NCI-H2107 (cell line): ENCODE measurements around the gene FABP1.

Source experiments
- DNase-seq: peaks from one replicate; lab custom pipeline; 2025; lab: John Stamatoyannopoulos, UW

The FABP1 gene

DNA sequence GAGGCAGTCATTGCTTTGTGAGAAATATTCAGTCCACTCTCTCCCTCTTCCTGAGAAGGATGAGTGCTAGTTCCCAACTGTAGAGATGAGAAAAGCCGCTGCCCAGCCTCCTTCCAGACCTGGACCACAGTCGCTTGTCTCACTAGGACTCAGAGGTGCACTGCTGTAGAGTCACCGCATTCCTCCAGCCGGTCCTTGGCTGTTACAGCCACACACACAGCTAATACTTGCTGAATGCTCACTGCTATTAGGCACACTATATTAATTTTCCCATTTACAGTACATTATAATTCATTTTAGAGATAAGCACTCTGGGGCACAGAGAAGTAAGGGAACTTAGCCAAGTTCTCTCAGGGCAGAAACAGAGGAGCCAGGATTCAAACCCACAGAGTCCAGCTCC, 10.0 kb upstream of the FABP1 start:
- no peak for DNase-seq

DNA sequence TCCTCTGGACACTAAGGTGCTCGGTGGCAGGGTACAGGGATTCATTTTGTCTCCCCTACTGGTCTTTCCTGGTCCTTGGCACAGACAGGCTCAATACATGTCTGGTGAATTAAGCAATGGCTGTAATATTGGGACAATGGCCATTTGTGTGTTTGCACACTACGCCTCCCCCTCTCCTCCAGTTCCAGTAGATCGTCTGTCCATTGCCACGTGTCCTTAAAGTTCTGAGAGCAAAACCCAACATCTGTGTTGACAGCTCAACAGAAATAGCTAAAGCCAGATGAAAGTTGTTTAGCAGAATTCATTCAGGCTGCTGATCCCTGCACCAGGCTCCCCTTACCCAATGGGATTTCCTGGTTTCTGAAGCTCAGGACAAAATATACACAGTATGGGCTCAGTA, 9.0 kb upstream of the FABP1 start:
- DNase-seq, result no peak

GRCh38 chr2:88133875-88134274, 6.0 kb upstream of the FABP1 start:
- no peak for DNase-seq

DNA sequence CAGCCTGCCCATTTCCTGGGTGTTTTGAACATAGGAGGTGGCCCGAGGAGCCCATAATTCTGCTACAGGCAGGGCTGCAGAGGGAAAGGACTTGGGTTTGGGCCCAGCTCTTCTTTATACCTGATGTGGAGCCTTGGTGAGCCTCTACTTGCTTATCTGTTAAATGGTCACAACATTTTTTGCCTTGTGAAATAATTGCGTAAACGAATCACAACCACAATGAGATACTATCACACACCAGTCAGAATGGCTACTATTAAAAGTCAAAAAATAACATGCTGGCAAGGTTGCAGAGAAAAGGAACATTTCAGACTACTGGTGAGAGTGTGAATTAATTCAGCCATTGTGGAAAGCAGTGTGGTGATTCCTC, 4.1 kb upstream of the FABP1 start:
- DNase-seq, result no peak

- no peak for DNase-seq
Measured at GRCh38 chr2:88131201-88131998, 3.5 kb upstream of the FABP1 start.

DNA sequence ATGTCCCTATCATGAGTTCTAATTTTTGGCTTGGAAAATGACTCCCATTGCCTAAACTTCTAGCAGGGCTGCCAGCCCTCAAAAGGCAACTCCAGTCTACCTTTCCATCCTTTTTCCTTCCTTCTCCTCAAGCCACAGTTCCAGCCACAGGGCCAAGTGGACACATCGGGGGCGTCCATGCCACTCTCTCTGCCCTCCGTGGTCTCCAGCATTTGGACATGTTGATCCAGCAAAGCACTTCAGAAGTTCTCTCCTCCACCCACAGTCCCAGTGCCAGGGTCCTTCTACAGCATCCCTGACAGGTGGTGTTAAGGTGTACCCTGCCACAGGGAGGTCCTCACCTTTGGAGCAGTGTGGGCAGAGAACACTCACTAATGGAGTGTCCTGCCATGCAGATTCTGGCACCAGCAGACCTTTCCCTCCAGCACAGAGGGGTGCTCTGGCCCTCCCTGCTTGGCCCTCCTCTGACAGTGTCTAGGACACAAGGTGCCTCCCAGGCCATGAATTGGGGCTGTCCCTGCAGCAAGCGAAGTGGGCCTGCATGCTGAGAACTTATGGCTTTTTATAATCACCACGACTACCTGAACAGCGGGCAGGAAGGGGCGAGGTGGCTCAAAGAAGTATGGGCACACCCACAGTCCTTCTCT, 1.6 kb upstream of the FABP1 start:
- DNase-seq, result no peak

- DNase-seq, result no peak
Measured at GRCh38 chr2:88128654-88129312, 921 bp upstream of the FABP1 start.

GRCh38 chr2:88127638-88127887, 299 bp downstream of the FABP1 start:
- no peak for DNase-seq

DNA sequence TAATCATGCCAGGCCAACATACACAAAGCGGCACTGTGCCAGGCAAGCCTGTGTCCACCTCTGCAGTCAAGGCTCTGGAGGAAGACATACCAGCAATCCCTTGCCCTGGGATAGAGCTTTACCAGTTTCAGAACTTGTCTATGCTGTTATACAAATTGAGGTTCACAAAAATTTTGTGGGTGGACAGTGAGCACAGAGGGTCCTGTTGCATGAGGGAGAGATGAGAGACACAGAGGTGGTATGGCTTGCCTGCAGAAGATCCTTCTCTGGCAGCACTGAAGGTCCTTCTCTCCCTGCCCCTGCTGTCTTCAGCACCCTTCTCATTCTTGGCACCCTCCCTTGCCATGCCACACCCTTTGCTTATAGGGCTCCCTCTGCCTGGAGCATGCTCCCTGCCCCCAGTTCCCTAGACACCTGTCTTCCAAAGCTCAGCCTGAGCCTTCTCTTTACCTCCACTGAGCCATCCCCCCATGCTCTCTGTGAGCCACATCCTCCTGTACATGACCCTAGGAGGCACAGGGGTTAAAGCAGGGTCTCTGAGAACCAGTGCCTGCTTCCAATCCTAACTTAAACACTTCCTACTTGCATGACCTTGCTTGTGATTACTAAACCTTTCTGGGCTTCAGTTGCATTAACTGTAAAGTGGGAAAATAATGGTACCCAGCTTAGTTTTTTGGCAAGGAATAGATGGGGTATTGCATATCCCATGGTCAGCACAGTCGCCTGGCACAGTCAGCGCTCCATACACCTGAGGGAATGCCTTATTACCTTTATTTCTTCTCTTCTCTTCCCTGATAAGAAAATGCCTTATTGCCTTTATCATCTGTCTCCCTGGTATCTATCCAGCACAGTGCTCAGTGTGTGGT, 857 bp downstream of the FABP1 start:
- DNase-seq, result no peak

DNA sequence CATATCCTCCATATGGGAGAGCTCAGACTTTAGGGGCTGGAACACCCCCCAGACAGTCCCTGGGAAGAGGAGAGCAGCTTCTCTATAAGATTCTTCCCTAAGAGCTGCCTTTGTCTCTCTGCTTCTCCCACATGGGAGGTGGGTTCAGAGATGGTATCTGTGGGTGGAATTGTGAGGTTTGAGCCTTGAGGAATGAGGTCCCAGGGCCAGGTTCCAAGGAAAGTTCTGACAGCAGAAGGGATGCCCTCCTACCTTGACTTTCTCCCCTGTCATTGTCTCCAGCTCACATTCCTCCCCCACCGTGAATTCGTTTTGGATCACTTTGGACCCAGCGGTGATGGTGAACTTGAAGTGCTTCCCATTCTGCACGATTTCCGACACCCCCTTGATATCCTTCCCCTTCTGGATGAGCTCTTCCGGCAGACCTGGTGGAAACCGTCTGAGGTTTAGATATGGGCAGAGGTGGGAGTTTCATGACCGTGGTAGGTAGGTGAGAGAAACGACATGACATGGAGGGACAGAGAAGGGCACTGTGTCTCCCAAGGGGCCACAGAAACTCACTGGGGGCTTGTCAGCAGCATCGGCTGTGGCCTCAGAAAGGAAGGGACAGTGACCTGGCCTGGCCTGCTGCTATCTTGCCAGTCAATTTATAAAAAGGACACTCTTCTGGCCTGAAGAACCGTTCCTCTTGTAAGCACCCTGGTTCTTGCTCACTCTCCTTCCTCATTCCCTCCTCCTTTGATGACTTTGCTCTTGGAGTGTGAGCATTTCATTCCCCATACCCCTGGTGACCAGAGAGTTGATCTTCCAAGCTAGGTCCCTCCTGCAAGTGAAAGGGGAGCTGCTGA, 1.7 kb downstream of the FABP1 start:
- no peak for DNase-seq

DNA sequence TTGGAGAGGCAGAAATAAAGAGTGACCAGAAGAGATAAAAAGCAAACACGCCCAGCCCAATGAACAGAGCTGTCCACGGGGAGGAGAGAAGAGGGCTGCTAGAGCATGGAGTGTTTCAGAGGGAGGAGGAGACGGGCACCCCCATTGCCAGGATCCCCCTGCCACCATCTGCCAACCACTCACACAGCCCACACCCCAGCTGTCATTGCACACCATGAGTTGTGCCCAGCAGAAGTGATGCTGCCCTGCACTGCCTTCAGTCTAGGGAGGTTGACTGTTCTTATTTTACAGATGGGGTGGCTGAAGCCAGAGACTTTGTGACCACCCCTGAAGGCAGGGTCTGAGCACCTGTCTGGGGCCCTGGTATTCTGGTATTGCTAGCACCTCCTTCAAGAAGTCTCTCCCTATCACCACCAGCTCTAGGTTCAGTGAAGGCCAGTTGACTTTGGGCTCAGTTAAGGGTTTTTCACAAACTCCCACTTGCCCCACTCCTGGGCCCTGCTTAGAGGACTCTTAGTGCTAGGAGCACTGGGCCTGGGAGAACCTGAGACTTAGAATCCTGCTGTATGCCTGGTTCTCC, 2.4 kb downstream of the FABP1 start:
- no peak for DNase-seq

DNA sequence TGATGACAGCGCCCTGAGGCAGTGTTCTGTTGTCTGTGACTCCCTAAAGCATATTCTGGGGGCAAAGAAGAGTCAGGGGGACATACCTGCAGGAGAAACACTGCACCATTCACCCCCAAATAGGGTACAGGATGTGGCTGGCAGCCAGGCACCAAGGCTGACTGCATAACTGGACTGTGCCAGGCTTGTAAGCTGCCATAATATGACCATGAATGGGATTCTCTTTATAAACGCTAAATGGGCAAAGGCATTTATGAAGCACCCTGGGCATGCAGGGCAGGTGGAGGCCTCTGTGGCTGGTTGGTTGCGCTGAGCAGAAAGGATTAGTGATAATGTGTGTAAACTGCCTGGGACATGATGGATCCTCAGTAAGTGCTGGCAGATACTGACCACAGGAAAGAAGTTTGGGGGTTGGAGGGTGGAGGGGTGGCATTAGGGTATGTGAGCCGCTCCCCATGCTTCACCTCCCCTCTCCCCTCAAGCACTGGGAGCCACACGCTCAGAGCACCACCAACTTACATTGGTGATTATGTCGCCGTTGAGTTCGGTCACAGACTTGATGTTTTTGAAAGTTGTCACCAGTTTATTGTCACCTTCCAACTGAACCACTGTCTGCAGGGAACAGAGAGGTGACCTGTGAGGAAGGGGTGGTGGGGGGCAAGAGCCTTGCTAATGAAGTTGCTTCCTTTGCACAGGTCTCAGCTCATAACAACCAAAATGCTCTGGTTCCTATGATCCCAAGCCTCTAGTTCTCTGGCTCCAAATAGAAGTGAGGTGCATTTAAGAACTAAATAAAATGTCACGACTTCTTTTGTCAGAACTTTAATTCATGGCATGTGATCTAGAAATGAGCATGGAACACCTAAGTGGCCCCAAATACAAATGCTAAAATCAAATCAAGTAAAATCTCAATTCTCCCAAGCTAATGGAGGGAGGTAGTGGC, 3.6 kb downstream of the FABP1 start:
- DNase-seq, result no peak

DNA sequence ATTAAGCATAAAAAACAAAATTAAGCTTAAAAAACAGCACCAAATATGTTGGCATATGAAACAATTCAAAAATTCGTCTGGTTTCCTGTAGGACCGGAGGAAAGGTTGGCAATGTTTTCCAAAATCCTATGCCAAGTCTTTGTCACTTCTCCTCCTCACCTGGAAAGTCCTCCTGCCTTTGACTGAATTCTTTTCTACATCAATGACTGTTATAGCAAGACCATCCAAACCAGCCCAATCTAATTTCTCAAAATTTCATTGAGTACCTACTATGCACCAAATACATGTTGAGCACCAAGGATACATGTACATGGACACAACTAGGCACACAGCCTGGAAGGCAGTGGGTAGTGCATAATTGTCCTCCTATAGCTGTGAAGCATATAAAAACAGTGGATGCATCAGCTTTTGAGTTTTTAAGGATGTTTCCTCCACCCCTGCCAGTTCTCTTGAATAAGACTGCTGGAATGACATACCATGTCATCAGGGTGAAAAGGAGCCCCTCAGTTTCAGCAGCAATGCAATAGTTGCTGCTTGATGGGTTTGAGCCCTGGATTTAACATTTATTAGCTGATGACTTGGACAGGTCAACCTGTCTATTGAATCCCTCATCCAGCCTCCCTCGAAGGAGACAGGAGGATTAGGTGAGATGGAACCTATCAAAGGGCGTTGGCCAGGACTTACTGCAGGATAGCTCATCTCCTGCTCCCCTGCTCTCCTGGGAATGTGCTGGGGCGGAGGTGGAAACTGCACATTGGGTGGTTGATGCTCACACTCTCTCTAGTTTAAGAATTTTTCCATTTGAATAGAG, 4.5 kb downstream of the FABP1 start:
- DNase-seq, result no peak

DNA sequence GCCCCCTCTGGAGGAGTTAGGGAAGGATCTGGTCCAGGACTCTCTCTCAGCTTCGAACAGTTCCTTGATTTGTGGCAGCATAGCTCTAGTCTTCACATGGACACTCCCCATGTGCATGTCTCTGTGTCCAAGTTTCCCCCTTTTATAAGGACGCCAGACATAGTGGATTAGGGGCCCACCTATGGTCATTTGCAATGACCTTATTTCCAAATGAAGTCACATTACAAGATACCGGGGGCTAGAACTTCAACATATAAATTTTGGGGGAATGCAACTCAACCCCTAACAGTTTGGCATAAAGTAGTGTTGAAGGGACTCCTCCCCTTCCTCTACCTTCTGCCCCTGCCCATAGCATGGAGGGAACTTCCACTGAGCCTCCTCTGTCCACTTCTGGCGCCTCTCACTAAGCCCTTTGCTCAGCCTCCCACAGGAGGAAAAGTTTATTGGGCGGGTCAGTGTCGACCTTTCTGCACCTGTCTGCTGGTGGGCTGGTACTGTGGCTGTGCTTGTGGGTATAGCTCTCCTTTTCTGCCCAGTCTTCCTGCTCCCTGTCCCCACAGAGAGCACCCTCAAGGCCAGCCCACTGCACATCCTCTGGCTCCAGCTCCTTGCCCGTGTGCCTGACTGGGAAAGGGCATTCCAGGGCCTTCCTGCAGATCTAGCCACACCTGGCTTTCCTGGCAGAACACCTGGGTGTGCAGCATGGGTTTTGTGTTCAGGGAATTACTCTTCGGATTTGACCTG, 5.5 kb downstream of the FABP1 start:
- no peak for DNase-seq

DNA sequence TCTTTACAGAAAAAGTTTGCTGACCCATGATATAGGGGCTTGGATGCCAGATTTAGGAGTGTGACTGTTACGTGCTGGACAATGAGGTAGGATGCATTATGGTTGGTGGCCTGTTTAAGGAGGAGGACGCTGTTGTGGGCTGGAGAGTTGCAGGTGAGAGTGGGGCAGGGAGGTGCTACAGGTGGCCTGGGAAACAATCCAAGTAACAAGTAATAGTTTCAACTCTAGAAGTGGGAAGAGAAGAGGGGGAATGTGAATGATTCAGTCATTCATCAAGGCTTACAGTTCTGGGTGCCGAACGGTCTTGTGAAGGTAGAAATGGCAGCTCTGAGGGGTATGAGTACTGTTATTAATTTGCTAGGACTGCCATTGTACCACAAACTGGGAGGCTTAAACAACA, 6.2 kb downstream of the FABP1 start:
- DNase-seq, result no peak

GRCh38 chr2:88117973-88118372, 9.9 kb downstream of the FABP1 start:
- no peak for DNase-seq

DNA sequence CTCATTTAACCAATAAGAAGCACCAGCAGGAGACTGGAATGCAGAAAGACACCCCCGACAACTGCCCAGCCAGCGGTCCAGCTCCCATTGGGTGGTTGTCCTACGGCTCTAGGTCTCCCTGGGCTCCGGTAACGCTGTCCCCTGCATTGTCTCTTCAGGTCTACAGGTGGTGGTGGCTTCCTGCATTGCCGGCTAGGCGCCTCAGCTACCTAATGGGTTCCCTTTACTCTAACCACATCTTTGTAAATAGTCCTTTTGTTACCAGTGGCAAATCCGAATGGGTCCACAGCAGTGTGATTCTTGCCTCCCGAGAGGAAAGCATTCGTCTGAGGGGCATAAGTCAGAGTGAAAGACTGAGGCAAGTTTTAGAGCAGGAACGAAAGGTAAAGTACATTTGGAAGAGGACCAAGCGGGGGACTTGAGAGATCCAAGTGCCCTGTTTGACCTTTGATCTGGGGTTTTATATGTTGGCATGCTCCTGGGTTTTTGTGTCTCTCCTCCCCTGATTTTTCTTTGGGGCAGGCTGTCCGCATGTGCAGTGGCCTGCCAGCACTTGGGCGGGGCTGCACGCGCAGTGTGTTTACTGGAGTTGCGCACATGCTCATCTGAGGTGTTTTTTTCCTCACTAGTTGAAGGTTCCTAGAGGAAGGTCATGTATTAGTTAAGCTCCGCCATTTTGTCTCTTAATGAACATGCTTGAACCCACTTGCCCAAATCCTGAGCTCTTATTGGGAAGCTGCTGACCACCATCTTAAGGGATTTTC, 11.0 kb downstream of the FABP1 start:
- no peak for DNase-seq
